NCI-H2227 (cell line): ENCODE measurements around the gene OVCA2.
"Not testable (repeated sequence)": the region's sequence is repeated elsewhere in the genome, so short reads cannot be mapped to it uniquely, and the experiment has no call there.

ENCODE experiments used
- DNase-seq: peaks from one replicate; lab custom pipeline; 2025; ENCODE audit not compliant: unreplicated experiment; lab: John Stamatoyannopoulos, UW

Gene OVCA2

DNA sequence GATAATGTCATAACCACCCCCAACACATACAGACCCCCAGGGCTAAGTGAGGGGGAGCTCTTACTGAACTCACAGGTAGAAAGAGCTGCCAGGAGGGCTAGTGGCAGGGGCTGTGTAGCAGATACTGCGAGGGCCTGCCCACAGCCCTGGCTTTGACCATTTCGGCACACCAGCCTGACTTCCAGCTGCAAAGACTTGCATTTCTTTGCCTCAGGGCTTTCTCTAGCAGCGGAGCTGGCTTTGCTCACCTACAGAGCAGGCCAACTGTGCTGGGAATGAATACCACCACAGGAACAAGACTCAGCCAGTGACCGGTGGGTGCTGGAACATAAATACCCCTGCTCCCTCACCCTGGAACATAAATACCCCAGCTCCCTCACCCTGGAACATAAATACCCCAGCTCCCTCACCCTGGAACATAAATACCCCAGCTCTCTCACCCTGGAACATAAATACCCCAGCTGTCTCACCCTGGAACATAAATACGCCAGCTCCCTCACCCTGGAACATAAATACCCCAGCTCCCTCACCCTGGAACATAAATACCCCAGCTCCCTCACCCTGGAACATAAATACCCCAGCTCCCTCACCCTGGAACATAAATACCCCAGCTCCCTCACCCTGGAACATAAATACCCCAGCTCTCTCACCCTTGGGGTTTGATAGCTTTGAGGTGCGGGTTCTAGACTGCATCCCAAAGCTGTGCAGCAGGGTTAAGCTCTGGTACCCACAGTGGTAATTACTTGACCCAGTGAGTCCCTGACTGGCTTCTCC, 28.4 kb upstream of the OVCA2 start:
- DNase-seq = not testable (repeated sequence)

GRCh38 chr17:2013994-2014317, 27.9 kb upstream of the OVCA2 start:
- no peak for DNase-seq

DNA sequence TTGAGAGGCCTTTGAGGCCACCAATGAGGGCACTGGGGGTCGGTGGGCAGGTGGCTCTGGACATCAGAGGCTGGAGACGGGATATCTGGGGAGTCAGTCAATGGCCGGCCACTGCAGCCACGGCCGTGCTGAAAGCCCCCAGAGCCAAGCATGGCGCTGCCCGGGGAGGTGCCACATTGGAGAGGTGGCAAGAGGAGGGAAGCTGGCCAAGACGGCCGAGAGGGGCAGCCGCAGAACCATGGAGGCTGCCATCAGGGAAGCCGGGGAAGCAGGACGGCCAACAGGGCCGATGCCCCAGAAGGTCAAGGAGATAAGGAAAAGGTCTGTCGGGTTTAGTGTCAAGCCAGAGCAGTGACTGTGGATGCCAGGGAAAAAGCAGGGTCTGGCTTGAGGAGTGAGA, 26.5 kb upstream of the OVCA2 start:
- DNase-seq = no peak

DNA sequence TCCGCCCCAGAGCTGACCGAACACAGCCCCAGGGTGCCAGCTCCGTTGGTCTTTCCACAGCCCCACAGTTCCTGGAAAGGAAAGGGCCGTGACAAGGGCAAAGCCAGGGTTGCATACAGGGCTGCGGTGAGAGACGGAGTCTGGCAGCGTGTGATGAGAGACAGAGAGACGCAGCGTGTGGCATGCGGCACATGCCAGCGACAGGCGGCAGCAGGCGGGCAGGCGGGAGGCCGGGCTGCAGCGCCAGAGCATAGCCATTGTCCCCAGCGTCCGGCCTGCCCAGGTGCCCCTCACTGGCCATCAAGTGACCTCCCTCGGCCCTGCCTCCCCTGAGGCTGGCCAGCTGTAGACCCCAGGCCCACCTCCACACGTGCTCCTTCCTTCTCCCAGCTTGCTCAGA, 25.3 kb upstream of the OVCA2 start:
- DNase-seq = no peak

DNA sequence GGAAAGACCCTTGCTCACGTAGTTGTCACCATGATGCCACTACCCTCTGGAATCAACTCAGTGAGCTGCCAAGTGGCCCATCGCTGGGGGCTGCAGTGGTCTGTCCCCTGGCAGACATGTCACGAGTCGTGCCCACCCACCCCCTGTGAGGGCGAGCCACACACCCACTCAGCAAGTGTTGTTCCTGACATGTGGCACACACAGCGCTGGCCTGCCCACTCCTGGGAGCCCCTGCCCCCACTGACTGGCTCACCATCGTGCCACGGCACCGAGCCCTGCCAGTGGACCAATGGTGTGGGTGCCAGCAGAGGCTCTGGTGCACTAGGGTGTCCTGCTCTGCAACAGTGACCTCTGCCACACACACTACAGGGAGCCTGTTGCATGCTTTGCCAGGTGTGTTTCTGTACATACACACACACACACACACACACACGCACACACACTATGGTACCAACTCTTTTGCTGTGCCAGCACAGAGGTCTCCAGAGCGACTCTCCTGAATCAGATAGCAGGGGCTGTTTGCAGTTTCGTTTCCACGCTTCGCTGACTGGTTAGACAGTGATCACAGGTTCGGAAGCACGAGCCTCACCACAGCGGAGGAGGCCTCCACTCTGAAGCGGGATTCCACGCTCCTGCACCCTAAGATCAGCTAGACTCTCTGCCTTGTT, 24.4 kb upstream of the OVCA2 start:
- DNase-seq = no peak

GRCh38 chr17:2018716-2019510, 22.9 kb upstream of the OVCA2 start:
- DNase-seq = no peak

- no peak for DNase-seq
These were observed 22.1 kb upstream of the OVCA2 start for GRCh38 chr17:2019723-2020122.

DNA sequence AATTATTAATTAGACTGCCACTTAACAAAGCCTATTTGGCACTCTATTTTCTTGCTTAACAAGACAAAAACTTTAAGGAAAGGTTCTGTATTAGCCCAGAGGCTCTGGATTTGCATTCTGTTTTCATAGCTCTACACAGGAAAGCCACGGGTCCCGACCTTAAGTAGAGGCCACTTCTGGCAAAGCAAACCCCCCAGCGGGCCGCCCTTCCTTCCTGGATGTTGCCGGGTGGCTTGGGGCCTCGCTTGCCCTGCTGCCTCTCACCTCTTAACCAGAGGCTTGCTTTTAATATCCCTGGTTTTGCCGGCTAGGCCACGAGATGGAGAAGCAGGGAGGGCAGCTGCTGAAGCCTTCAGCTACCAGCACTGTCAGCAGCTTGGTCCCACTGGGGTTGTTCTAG, 21.1 kb upstream of the OVCA2 start:
- no peak for DNase-seq

GRCh38 chr17:2022647-2023240, 19.1 kb upstream of the OVCA2 start:
- no peak for DNase-seq

- DNase-seq = no peak
These were observed 18.6 kb upstream of the OVCA2 start for GRCh38 chr17:2023256-2023655.

- DNase-seq = peak; percentile 86
These were observed 17.9 kb upstream of the OVCA2 start for GRCh38 chr17:2023692-2024571.

GRCh38 chr17:2024572-2025219, 17.1 kb upstream of the OVCA2 start:
- no peak for DNase-seq

DNA sequence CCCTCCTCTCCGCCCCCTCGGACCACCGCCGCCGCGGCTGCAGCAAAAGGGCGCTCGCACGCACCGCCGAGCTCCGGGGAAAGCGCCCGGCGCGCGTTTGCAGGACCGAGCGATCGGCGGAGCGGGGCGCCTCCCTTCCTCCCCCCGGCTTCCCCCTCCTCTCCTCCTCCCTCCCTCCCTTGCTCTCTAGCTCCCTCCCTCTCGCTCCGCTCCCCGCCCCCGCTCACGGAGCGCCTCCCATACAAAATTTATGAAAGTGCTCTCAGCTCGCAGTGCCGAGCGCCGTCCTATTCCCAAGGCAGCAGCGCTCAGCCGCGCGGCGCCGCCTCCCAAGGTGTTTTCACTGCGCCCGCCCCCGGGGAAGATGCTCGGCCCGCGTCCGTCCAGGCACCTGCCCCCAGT, 16.6 kb upstream of the OVCA2 start, which contains the start of gene RTN4RL1:
Gene RTN4RL1, minus strand, starts transcription at position 115 of the 402 bp plus-strand sequence. CDS start 469 bp downstream, outside the sequence.
- peak; percentile 86 for DNase-seq

DNA sequence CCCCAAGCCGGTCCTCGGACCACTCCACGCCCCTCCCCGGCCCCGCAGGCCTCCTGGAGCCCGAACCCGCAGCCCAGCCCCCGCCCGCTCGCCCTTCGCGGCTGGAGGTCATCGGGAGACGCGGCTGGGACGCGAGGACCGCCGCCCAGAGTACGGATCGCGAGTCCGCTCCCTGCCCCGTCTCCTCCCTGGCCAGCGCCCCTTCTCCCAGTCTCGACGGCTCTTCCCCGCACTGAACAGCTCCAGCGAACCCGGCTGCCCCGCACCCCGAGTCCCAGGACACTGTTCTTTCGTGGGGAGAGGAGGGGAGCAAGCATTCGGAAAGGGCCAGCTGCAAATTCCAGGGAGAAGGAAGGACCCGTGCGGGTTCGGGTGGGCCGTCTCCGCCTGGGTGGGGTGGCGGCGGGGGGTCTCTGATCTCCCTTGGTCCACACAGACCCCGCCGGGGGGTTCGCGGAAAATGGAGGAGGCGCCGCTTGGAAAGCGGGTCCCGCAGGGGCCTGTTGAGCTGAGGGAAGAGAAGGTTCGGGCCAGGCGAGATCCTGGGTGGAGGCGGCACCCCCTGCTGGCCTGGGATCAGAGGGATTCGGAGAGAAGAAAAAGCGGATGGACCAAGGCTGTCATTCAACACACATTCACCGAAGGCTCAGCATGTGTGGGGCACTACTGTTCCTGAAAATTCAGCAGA, 16.1 kb upstream of the OVCA2 start:
- DNase-seq = peak; percentile 46

DNA sequence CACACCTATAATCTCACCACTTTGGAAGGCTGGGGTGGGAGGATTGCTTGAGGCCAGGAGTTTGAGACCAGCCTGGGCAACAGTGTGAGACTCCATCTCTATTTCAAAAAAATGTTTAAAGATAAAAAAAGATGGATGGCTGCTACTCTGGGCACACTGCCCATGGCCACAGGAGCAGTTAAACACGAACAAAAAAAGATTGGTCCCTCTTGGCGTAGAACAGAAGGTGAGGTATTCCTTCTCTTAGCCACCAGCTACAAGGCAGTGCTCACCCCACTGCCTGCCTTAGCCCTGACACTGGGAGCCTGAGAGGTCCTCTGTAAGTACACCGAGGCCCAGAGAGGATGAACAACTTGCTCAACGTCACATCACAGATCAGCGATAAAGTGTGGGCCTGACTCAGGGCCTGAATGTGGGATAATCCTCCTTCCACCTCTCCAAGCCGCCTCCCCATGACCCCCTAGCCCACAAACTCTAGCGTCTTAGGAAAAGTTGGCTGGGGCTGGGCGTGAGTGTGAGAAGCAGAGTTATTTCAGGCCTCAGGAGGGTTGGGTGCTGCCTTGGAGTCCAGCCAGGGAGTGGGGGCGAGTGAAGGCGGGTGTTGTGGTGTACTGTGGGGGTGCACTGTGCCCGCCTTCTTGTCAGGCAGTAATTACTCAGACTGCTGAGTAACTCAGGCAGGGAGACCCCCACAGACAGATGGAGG, 14.1 kb upstream of the OVCA2 start:
- DNase-seq = no peak

DNA sequence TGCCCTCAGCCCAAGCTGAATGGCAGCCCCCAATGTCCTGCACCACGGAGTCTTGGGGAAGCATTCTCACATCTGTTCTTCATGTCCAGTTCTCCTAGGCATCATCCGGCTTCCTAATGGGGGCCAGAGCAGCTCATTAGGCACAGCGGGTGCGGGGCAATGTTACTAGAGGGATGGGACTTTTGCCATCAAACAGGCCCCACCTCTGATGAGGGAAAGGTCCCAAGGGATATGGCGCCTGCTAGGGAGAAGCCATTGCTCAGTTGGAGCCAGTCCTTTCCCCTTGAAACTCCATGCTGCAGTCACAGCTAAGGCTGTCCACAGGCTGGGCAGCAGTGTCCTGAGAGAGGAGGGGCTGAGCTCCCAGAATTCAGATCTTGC, 13.6 kb upstream of the OVCA2 start:
- DNase-seq = no peak

DNA sequence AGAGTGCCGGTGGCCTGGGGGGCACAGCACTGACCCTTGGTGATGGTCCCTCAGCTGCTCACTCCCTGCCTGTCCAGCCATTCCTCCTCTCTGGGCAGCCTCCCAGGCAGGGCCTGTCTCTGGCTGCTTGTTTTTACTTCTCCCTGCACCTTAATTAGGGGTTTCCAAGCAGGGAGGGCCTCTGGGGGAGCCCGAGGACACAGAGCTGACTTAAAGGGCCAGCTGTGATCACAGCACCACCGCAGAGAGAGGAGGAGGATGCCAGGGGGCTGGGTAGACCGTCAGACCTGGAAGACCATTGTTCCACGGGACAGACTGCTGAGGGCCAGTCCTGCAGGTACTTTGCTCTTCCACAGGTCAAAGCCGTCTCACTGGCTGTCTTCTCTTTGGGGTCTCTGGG, 13.1 kb upstream of the OVCA2 start:
- peak; percentile 54 for DNase-seq

GRCh38 chr17:2029911-2030778, 11.7 kb upstream of the OVCA2 start, which contains the start of gene DPH1:
Gene DPH1 (plus strand): TSS chr17:2030153. CDS start chr17:2030170, 17 bp downstream.
- peak; percentile 88 for DNase-seq
